ENCODE results near the gene NPHP4.
A peak's percentile ranks its signal among the peaks of the same experiment; 100 is the strongest.

Gene NPHP4

DNA sequence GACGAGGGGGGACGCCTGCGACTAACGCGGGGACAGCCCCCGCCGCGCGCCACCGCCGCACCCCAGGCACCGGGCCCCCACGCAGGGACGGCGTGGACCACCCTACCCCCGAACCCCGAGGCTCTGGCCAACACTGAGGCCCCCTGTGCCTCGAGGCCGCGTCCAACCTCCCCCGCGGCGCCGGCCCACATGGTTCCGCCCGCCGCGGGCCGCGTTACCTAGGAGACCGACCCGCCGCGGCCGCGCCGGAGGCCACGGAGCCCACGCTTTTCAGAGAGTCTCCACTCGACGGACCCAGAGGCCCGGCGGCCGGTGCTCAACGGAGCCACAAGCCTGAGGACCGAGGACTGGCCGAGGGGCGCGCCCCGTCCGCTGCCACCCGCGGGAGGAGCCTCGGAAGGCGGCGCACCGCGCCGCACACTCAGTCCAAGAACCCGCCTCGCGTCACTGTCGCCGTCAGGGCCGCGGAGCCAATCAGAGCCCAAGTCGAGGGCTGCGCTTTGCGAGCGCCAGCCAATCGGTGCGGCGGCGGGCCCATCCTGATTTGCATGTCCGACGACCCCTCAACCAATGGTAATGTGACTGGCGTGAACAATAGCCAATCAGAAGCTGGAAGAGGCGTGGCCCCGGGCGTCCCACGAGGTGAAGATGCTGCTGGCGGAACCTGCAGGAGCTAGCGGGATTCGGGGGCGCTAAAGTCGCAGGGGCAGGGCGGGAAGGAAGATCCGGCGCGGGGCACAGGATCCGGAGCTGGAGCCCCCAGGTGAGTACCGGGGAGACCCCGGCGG lies at the start of gene NPHP4:
TSS of gene NPHP4 (minus strand) at position 400 of the 788 bp plus-strand sequence. CDS start 6,136 bp downstream, outside the sequence.
- Histone ChIP-seq H3K4me1 (ENCODE audit: control insufficient read depth in 5 of 5, insufficient read depth in 5 of 5, low read length in 5 of 5) (peaks cover 2 to 38% (median 21%) of the 10 kb centered on the region in 5 donors), H3K9me3 (ENCODE audit: control insufficient read depth in 5 of 5, low read length in 5 of 5) (no peaks in the 10 kb centered on the region), H3K27ac (ENCODE audit: low read depth, low read length) (peak within 1 kb of the TSS; percentile 82), H3K27me3 (ENCODE audit: control insufficient read depth in 5 of 5, insufficient read depth in 4 of 5, low read length in 5 of 5) (peaks cover 0 to 11% (median 4%) of the 10 kb centered on the region in 5 donors), H3K4me3 (ENCODE audit: low read depth in 1 of 5, low read length in 5 of 5) (peak within 1 kb of the TSS; percentile 75 to 82 (median 78)), H3K36me3 (ENCODE audit: control insufficient read depth in 5 of 5, insufficient read depth in 5 of 5, low read length in 5 of 5) (no peaks in the 10 kb centered on the region), H3K9ac (ENCODE audit: low read length in 5 of 5) (peak within 1 kb of the TSS; percentile 71 to 83 (median 81))

DNA sequence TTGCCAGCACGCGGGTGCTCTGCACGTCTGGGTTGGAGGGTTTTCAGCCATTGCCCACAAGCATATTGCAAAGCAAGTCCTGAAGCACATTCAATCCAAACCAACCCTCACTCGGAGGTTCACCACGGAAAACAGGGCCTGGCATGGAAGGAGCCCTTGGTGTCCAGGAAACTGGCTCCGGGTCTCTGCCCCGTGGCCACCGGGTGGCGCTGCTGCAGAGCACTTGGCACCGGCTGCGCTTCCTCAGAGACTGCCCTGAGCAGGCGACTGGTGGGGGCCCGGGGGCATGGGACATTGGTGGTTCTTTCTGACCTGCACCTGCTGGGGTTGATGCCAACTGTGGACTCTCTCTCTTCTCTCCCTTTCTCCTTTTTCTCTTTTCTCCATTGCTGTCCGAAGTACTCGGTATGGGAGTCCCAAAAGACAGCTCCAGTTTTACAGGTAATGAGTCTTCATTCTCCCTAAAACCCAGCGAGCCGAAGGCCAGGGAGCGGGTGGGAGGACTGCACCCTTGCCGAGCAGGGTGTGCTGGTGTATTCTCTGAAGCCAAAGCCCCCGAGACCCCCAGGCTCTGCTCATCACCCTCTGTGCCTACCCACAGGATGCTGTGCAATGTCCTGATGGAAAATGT lies 49.3 kb upstream of the NPHP4 start:
- no peak overlapping the region for H3K4me3 ChIP-seq (ENCODE audit: low read depth in 1 of 5, low read length in 5 of 5)
- peaks cover 0 to 6% (median 2%) of the 10 kb centered on the region in 5 donors for H3K27me3 ChIP-seq (ENCODE audit: control insufficient read depth in 5 of 5, insufficient read depth in 4 of 5, low read length in 5 of 5)
- H3K36me3 ChIP-seq (ENCODE audit: control insufficient read depth in 5 of 5, insufficient read depth in 5 of 5, low read length in 5 of 5) = peaks cover 0 to 19% (median 6%) of the 10 kb centered on the region in 5 donors
- no peak overlapping the region for H3K9ac ChIP-seq (ENCODE audit: low read length in 5 of 5)
- H3K4me1 ChIP-seq (ENCODE audit: control insufficient read depth in 5 of 5, insufficient read depth in 5 of 5, low read length in 5 of 5) = peaks cover 0 to 2% (median 0%) of the 10 kb centered on the region in 5 donors
- no peaks in the 10 kb centered on the region for H3K9me3 ChIP-seq (ENCODE audit: control insufficient read depth in 5 of 5, low read length in 5 of 5)
- H3K27ac ChIP-seq (ENCODE audit: low read depth, low read length) = no peak overlapping the region

DNA sequence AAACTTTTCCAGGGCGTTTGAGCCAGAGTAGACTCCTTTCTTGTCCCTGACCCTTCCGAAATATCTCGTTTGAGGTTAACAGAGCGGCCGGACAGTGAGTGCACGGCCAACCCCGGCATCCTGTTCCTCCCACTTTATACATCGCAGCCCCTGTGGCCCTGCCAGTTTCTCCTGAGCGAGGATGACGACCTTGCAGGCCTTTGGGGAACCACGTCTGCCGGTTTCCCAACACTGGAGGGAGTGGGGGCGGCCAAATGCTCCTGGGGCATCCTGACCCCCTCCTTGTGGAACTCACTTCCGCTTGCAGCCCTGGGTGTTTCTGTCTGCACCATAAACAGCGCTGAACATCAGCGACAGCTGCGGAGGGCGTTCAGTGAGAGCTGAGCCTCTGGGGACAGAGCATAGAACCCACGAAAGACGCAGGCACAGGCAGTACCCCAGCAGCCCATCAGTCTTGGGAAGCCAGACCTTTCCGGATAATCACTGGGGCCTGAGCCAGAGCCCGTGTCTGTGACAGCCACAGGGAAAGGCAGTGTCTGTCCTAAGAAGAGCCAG lies 48.7 kb upstream of the NPHP4 start:
- Histone ChIP-seq H3K27ac (ENCODE audit: low read depth, low read length) (no peak overlapping the region), H3K27me3 (ENCODE audit: control insufficient read depth in 5 of 5, insufficient read depth in 4 of 5, low read length in 5 of 5) (peaks cover 0 to 6% (median 2%) of the 10 kb centered on the region in 5 donors), H3K4me1 (ENCODE audit: control insufficient read depth in 5 of 5, insufficient read depth in 5 of 5, low read length in 5 of 5) (peaks cover 0 to 2% (median 0%) of the 10 kb centered on the region in 5 donors), H3K9ac (ENCODE audit: low read length in 5 of 5) (no peak overlapping the region), H3K9me3 (ENCODE audit: control insufficient read depth in 5 of 5, low read length in 5 of 5) (no peaks in the 10 kb centered on the region), H3K4me3 (ENCODE audit: low read depth in 1 of 5, low read length in 5 of 5) (no peak overlapping the region), H3K36me3 (ENCODE audit: control insufficient read depth in 5 of 5, insufficient read depth in 5 of 5, low read length in 5 of 5) (peaks cover 0 to 19% (median 6%) of the 10 kb centered on the region in 5 donors)

DNA sequence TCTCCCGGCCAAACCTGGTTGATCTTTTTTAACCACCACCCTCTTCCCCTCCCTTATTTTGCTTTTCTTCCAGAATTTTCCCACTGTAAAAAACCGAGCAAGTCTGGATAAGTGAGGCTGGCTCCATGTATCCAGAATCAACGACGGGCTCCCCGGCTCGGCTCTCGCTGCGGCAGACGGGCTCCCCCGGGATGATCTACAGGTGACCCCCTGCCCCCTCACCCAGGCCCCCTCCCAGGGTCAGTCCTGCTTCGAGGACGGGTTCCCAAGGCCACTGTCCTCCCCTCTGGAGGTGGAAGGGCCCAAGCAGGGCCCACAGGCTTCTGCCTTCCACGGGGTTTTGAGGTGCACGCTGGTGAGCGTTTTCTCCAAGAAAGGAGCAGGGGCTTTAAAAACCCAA lies 48.2 kb upstream of the NPHP4 start:
- Histone ChIP-seq H3K9ac (ENCODE audit: low read length in 5 of 5) (no peak overlapping the region), H3K36me3 (ENCODE audit: control insufficient read depth in 5 of 5, insufficient read depth in 5 of 5, low read length in 5 of 5) (peaks cover 0 to 19% (median 6%) of the 10 kb centered on the region in 5 donors), H3K4me3 (ENCODE audit: low read depth in 1 of 5, low read length in 5 of 5) (no peak overlapping the region), H3K4me1 (ENCODE audit: control insufficient read depth in 5 of 5, insufficient read depth in 5 of 5, low read length in 5 of 5) (peaks cover 0 to 2% (median 0%) of the 10 kb centered on the region in 5 donors), H3K9me3 (ENCODE audit: control insufficient read depth in 5 of 5, low read length in 5 of 5) (no peaks in the 10 kb centered on the region), H3K27ac (ENCODE audit: low read depth, low read length) (no peak overlapping the region), H3K27me3 (ENCODE audit: control insufficient read depth in 5 of 5, insufficient read depth in 4 of 5, low read length in 5 of 5) (peaks cover 0 to 6% (median 2%) of the 10 kb centered on the region in 5 donors)

DNA sequence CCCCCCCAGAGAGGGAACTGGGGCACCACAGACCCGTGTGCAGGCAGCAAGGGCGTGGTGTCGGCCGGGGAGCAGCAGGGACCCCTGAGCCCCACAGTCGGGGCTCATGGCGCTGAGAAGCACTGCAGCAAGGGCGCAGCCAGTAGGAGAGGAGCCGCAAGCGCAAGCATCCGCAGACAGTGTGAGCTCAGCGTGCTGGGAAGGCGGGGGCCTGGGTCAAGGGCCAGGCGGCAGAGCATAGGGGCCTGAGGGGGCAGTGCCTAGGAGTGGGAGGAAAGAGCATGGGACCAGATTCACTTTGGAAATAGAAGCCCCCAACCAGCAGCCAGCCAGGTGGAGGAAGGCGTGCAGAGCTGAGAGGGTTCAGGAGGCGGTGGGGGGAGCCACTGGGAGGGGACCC lies 46.8 kb upstream of the NPHP4 start:
- Histone ChIP-seq H3K27me3 (ENCODE audit: control insufficient read depth in 5 of 5, insufficient read depth in 4 of 5, low read length in 5 of 5) (peaks cover 0 to 9% (median 6%) of the 10 kb centered on the region in 5 donors), H3K4me1 (ENCODE audit: control insufficient read depth in 5 of 5, insufficient read depth in 5 of 5, low read length in 5 of 5) (peaks cover 0 to 3% (median 0%) of the 10 kb centered on the region in 5 donors), H3K4me3 (ENCODE audit: low read depth in 1 of 5, low read length in 5 of 5) (no peak overlapping the region), H3K9me3 (ENCODE audit: control insufficient read depth in 5 of 5, low read length in 5 of 5) (no peaks in the 10 kb centered on the region), H3K9ac (ENCODE audit: low read length in 5 of 5) (no peak overlapping the region), H3K36me3 (ENCODE audit: control insufficient read depth in 5 of 5, insufficient read depth in 5 of 5, low read length in 5 of 5) (peaks cover 0 to 20% (median 6%) of the 10 kb centered on the region in 5 donors), H3K27ac (ENCODE audit: low read depth, low read length) (no peak overlapping the region)

DNA sequence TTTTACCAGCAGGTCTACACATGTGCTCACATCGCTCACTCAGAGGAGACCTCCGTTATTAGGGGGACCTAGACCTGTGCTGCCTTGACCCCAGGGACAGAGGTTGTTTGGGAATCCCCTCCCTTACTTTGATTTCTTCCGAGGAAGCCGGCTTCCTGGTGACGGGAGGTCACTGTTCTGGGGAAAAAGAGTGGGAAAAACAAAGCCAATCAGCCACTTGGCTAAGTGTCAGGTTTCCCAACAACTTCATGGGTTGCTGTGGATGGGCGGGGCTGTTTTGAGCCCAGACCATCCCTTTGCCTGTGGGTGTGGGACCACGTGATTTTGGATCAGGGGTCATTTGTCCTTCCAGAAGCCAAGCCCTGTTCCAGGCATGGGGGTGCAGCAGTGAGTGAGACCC lies 46.4 kb upstream of the NPHP4 start:
- H3K4me1 ChIP-seq (ENCODE audit: control insufficient read depth in 5 of 5, insufficient read depth in 5 of 5, low read length in 5 of 5) = peaks cover 0 to 3% (median 0%) of the 10 kb centered on the region in 5 donors
- no peaks in the 10 kb centered on the region for H3K9me3 ChIP-seq (ENCODE audit: control insufficient read depth in 5 of 5, low read length in 5 of 5)
- no peak overlapping the region for H3K4me3 ChIP-seq (ENCODE audit: low read depth in 1 of 5, low read length in 5 of 5)

DNA sequence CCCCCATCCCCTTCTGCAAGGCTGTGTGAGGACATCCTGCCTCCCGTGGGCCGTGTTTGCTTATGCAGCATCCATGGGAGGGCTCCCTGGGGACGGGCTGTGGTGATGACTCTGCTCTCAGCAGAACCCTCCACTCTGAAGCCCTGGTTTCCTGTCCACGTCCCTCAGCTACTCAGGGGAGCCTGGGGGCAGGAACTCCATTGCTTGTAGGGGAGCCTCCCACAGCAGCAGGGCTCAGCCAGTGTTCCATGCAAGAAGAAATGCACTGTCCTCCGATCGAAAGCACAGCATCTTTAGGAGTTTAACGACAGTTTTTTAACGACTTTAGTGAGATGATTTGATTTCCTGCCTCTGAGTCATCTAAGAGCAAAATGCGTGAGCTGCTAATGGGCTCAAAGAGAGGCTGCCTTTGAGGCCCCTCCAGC lies 45.1 kb upstream of the NPHP4 start:
- peaks cover 0 to 3% (median 0%) of the 10 kb centered on the region in 5 donors for H3K4me1 ChIP-seq (ENCODE audit: control insufficient read depth in 5 of 5, insufficient read depth in 5 of 5, low read length in 5 of 5)
- H3K36me3 ChIP-seq (ENCODE audit: control insufficient read depth in 5 of 5, insufficient read depth in 5 of 5, low read length in 5 of 5) = peaks cover 0 to 13% (median 5%) of the 10 kb centered on the region in 5 donors
- peaks cover 3 to 9% (median 6%) of the 10 kb centered on the region in 5 donors for H3K27me3 ChIP-seq (ENCODE audit: control insufficient read depth in 5 of 5, insufficient read depth in 4 of 5, low read length in 5 of 5)
- no peaks in the 10 kb centered on the region for H3K9me3 ChIP-seq (ENCODE audit: control insufficient read depth in 5 of 5, low read length in 5 of 5)
- H3K27ac ChIP-seq (ENCODE audit: low read depth, low read length) = no peak overlapping the region
- H3K9ac ChIP-seq (ENCODE audit: low read length in 5 of 5) = no peak overlapping the region
- H3K4me3 ChIP-seq (ENCODE audit: low read depth in 1 of 5, low read length in 5 of 5) = no peak overlapping the region

More for the DNA sequence above, 46.4 kb upstream of the NPHP4 start:
- Histone ChIP-seq H3K27ac (ENCODE audit: low read depth, low read length) (no peak overlapping the region), H3K27me3 (ENCODE audit: control insufficient read depth in 5 of 5, insufficient read depth in 4 of 5, low read length in 5 of 5) (peaks cover 0 to 9% (median 6%) of the 10 kb centered on the region in 5 donors), H3K36me3 (ENCODE audit: control insufficient read depth in 5 of 5, insufficient read depth in 5 of 5, low read length in 5 of 5) (peaks cover 0 to 18% (median 6%) of the 10 kb centered on the region in 5 donors), H3K9ac (ENCODE audit: low read length in 5 of 5) (no peak overlapping the region)

DNA sequence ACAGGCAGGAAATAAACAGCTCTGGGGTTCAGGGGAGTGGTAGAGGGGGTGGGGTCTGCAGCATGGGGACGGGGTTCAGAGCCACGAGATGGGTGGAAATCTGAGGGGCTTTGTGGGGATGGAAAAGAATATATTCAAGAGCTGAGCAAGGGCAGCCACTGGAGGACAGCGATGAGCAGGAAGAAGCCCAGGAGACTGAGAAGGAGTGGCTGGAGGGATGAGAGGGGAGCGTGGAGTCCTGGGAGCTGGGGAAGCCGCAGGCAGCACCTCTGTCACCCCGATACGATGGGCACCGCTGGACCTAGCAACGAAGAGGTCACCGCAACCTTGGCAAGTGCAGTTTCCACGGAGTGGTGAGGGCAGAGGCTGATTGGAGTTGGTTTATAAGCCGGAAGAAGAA lies 43.5 kb upstream of the NPHP4 start:
- Histone ChIP-seq H3K27me3 (ENCODE audit: control insufficient read depth in 5 of 5, insufficient read depth in 4 of 5, low read length in 5 of 5) (peaks cover 3 to 9% (median 6%) of the 10 kb centered on the region in 5 donors), H3K9me3 (ENCODE audit: control insufficient read depth in 5 of 5, low read length in 5 of 5) (no peaks in the 10 kb centered on the region), H3K4me1 (ENCODE audit: control insufficient read depth in 5 of 5, insufficient read depth in 5 of 5, low read length in 5 of 5) (peaks cover 0 to 3% (median 0%) of the 10 kb centered on the region in 5 donors), H3K4me3 (ENCODE audit: low read depth in 1 of 5, low read length in 5 of 5) (no peak overlapping the region), H3K36me3 (ENCODE audit: control insufficient read depth in 5 of 5, insufficient read depth in 5 of 5, low read length in 5 of 5) (peaks cover 0 to 8% (median 0%) of the 10 kb centered on the region in 5 donors), H3K27ac (ENCODE audit: low read depth, low read length) (no peak overlapping the region), H3K9ac (ENCODE audit: low read length in 5 of 5) (no peak overlapping the region)

DNA sequence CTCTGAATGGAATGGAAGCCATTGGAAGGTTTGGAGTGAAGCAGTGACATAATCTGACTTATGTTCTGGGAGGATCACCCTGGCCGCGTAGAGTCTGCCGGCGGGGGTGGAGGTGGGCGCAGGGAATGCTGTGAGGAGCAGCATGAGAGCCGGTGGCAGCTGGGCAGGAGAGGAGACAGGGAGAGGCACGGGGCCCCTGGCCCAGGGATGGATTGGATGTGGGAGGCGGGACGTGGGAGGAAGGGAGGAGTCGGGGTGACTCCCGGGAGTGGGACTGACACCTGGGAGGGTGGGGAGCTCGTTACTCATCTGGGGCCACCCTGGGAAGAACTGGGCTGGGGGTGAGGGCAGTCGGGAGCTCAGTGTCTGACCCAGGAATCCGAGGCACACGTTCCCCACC lies 43.1 kb upstream of the NPHP4 start:
- Histone ChIP-seq H3K36me3 (ENCODE audit: control insufficient read depth in 5 of 5, insufficient read depth in 5 of 5, low read length in 5 of 5) (peaks cover 0 to 7% (median 0%) of the 10 kb centered on the region in 5 donors), H3K27me3 (ENCODE audit: control insufficient read depth in 5 of 5, insufficient read depth in 4 of 5, low read length in 5 of 5) (peaks cover 3 to 9% (median 6%) of the 10 kb centered on the region in 5 donors)

More for the DNA sequence above, 43.1 kb upstream of the NPHP4 start:
- Histone ChIP-seq H3K4me3 (ENCODE audit: low read depth in 1 of 5, low read length in 5 of 5) (no peak overlapping the region), H3K9ac (ENCODE audit: low read length in 5 of 5) (no peak overlapping the region), H3K9me3 (ENCODE audit: control insufficient read depth in 5 of 5, low read length in 5 of 5) (no peaks in the 10 kb centered on the region), H3K27ac (ENCODE audit: low read depth, low read length) (no peak overlapping the region), H3K4me1 (ENCODE audit: control insufficient read depth in 5 of 5, insufficient read depth in 5 of 5, low read length in 5 of 5) (peaks cover 0 to 3% (median 2%) of the 10 kb centered on the region in 5 donors)

Data from subcutaneous abdominal adipose tissue (tissue), 5 donors.